Parathyroid adenoma (tissue), 2 donors: ENCODE measurements around the gene ZNF674.
A peak's percentile ranks its signal among the peaks of the same experiment; 100 is the strongest.

Experiments used
- H2AFZ ChIP-seq: fragments of 300-600 bp; sonication (generic); one replicate; pipeline ENCODE4 v1.7.0; 2017; ENCODE audit warnings: antibody characterized with exemption, mild to moderate bottlenecking
- H3K27ac ChIP-seq: fragments of 300-600 bp; sonication (generic); one replicate; pipeline ENCODE4 v1.7.0; 2017
- H3K27me3 ChIP-seq: fragments of 300-600 bp; sonication (generic); one replicate; pipeline ENCODE4 v1.7.0; 2017; ENCODE audit warnings: low read length; ENCODE audit not compliant: control insufficient read depth, insufficient read depth
- H3K36me3 ChIP-seq: fragments of 300-600 bp; sonication (generic); one replicate; pipeline ENCODE4 v1.7.0; 2017; ENCODE audit warnings: low read length; ENCODE audit not compliant: control insufficient read depth, insufficient read depth
- H3K4me1 ChIP-seq: fragments of 300-600 bp; sonication (generic); one replicate; pipeline ENCODE4 v1.7.0; 2017; ENCODE audit warnings: control low read depth
- H3K4me2 ChIP-seq: fragments of 300-600 bp; sonication (generic); one replicate; pipeline ENCODE4 v1.7.0; 2017; ENCODE audit warnings: low read length
- H3K4me3 ChIP-seq: fragments of 300-600 bp; sonication (generic); one replicate; pipeline ENCODE4 v1.7.0; 2017; ENCODE audit warnings: low read depth, low read length
- H3K79me2 ChIP-seq: fragments of 300-600 bp; sonication (generic); one replicate; pipeline ENCODE4 v1.7.0; 2017; ENCODE audit warnings: control low read depth
- H3K9ac ChIP-seq: fragments of 300-600 bp; sonication (generic); one replicate; pipeline ENCODE4 v1.7.0; 2017; ENCODE audit warnings: mild to moderate bottlenecking
- H3K9me3 ChIP-seq: fragments of 300-600 bp; sonication (generic); one replicate; pipeline ENCODE4 v1.7.0; 2017; ENCODE audit warnings: low read length; ENCODE audit not compliant: control insufficient read depth
- CTCF ChIP-seq: fragments of 300-600 bp; sonication (generic); IDR thresholded peaks from one replicate; pipeline ENCODE4 v1.7.0; 2017; ENCODE audit warnings: antibody characterized with exemption, mild to moderate bottlenecking
- donor health status: primary hyperparathyroidism.

The ZNF674 gene

GRCh38 chrX:46579250-46579649 is 34.0 kb upstream of the ZNF674 start:
- H3K36me3 ChIP-seq: no peaks in the 10 kb centered on the region
- H3K4me1 ChIP-seq: no peaks in the 10 kb centered on the region
- H3K4me2 ChIP-seq: no peak overlapping the region
- no peak overlapping the region for H3K4me3 ChIP-seq
- H3K9ac ChIP-seq: no peak overlapping the region
- H3K27ac ChIP-seq: no peak overlapping the region
- H3K9me3 ChIP-seq: no peaks in the 10 kb centered on the region
- TF ChIP-seq CTCF: no peak
- no peaks in the 10 kb centered on the region for H3K79me2 ChIP-seq
- no peak overlapping the region for H2AFZ ChIP-seq
- no peaks in the 10 kb centered on the region for H3K27me3 ChIP-seq

DNA sequence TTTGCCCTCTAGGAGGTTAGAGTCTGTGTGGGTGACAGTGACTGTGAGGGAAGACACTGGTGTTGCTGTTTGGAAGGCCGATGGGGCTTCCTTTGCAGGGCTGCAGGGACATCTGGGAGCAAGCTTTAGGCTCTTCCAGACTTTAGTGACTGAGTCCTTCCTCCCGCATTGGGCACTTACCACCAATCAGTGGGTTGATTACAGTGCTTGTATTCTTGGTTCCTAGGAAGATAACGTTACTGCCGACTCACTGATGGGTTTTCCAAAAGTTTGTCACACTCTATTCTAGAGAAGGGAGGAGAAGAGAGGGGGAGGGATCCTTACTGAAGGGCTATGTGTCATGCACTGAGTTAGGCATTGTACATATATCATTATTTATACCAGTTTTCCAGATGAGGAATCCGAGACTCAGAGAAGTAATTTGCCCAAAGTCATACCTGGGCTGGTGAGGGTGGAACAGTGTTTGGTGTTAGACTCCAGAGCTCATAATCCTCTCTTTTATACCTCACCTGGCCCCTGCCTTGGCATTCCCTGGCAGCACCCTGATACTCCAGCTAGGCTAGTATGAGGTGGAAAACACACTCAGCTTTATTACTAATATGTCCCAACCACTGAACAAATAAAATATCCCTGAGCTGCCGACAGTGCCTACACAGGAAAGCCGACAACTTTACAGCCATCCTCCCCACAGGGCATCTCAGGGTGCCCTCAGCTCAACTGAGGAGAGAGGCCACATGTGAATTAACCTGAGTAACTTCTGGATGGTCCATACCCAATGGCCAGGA is 32.2 kb upstream of the ZNF674 start:
- Histone ChIP-seq H3K4me2 (no peak overlapping the region), H3K4me1 (no peaks in the 10 kb centered on the region), H3K27ac (no peak overlapping the region), H3K4me3 (no peak overlapping the region), H3K36me3 (no peaks in the 10 kb centered on the region), H3K9ac (no peak overlapping the region), H3K79me2 (no peaks in the 10 kb centered on the region), H2AFZ (no peak overlapping the region), H3K27me3 (no peaks in the 10 kb centered on the region), H3K9me3 (no peaks in the 10 kb centered on the region)
- no peak for TF ChIP-seq CTCF

- no peak overlapping the region for H3K4me3 ChIP-seq
- H3K27me3 ChIP-seq: no peaks in the 10 kb centered on the region
- no peaks in the 10 kb centered on the region for H3K9me3 ChIP-seq
- H3K79me2 ChIP-seq: no peaks in the 10 kb centered on the region
- H3K4me1 ChIP-seq: no peaks in the 10 kb centered on the region
- no peak overlapping the region for H3K9ac ChIP-seq
- no peak overlapping the region for H3K4me2 ChIP-seq
- no peak overlapping the region for H3K27ac ChIP-seq
- H2AFZ ChIP-seq: no peak overlapping the region
- no peaks in the 10 kb centered on the region for H3K36me3 ChIP-seq
- no peak for TF ChIP-seq CTCF
Measured at GRCh38 chrX:46576458-46576857, 31.2 kb upstream of the ZNF674 start.

DNA sequence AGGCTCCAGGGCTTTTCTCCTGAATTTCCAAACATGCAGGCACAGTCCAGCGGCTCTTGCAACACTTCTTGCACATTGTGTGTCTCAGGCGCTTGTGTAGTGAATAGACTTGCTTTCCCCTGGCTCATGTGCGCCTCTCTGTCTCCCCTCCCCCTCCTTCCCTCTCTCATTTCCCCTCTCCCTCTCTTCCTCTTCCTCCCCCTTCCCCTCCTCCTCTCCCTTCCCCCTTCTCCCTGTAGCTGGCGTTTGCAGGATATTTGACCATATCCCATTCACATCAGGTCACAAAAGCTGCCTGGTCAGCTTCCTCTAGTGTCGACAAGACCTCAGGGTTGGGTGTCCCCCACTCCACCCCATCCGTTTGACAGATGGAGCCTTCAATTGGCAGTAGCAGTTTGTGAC is 30.8 kb upstream of the ZNF674 start:
- H2AFZ ChIP-seq: no peak overlapping the region
- H3K36me3 ChIP-seq: no peaks in the 10 kb centered on the region
- H3K79me2 ChIP-seq: no peaks in the 10 kb centered on the region
- H3K27ac ChIP-seq: no peak overlapping the region
- H3K4me1 ChIP-seq: no peaks in the 10 kb centered on the region
- peak overlapping the region; percentile 69 for H3K4me2 ChIP-seq
- no peaks in the 10 kb centered on the region for H3K27me3 ChIP-seq
- no peaks in the 10 kb centered on the region for H3K9me3 ChIP-seq
- no peak overlapping the region for H3K9ac ChIP-seq
- no peak for TF ChIP-seq CTCF
- H3K4me3 ChIP-seq: peak overlapping the region; percentile 27

DNA sequence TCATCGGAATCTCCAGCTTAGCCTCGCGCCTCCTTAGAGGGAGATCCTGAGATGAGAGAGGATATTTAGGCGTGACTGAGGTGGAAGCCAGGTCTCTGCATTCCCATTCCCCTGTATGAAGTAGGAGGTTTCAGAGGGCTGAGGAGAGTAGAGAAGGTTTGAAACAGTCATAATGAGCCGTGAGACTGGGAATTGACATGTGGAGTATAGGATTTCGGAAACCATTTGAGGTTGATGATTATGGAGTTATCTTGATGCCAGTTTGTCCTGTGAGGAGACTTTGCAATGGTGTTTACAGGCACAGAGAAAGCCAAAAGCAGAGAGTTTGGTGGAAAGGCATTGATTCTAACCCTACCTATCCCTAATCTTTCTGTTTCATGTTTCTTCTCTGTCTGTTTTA is 30.4 kb upstream of the ZNF674 start:
- no peak overlapping the region for H3K9ac ChIP-seq
- H3K27ac ChIP-seq: no peak overlapping the region
- peak overlapping the region; percentile 81 for H2AFZ ChIP-seq
- H3K79me2 ChIP-seq: no peaks in the 10 kb centered on the region
- no peaks in the 10 kb centered on the region for H3K36me3 ChIP-seq
- TF ChIP-seq CTCF: no peak
- peak overlapping the region; percentile 69 for H3K4me2 ChIP-seq
- H3K27me3 ChIP-seq: no peaks in the 10 kb centered on the region
- H3K4me3 ChIP-seq: peak overlapping the region; percentile 27
- H3K4me1 ChIP-seq: no peaks in the 10 kb centered on the region
- no peaks in the 10 kb centered on the region for H3K9me3 ChIP-seq
